Rectal smooth muscle tissue (tissue), 1 donor: Measurements from ENCODE around the gene HSPB3.

Experiments
- H3K27ac ChIP-seq: one replicate; pipeline ENCODE4 v1.7.0; 2013; ENCODE audit warnings: low read depth, low read length, inconsistent platforms
- H3K27me3 ChIP-seq: one replicate; pipeline ENCODE4 v1.7.0; 2013; ENCODE audit warnings: low read length; ENCODE audit not compliant: control insufficient read depth, insufficient read depth
- H3K36me3 ChIP-seq: one replicate; pipeline ENCODE4 v1.7.0; 2013; ENCODE audit warnings: low read length; ENCODE audit not compliant: control insufficient read depth, insufficient read depth
- H3K4me1 ChIP-seq: one replicate; pipeline ENCODE4 v1.7.0; 2013; ENCODE audit warnings: low read length; ENCODE audit not compliant: control insufficient read depth, insufficient read depth
- H3K4me3 ChIP-seq: one replicate; pipeline ENCODE4 v1.7.0; 2013; ENCODE audit warnings: low read length
- H3K9ac ChIP-seq: one replicate; pipeline ENCODE4 v1.7.0; 2013; ENCODE audit warnings: low read length

The HSPB3 gene

GRCh38 chr5:54491326-54491725 lies 35.8 kb downstream of the HSPB3 start:
- Histone ChIP-seq H3K27me3 (no peaks in the 10 kb centered on the region), H3K36me3 (no peaks in the 10 kb centered on the region), H3K4me1 (no peaks in the 10 kb centered on the region)

GRCh38 chr5:54492178-54492577 lies 36.7 kb downstream of the HSPB3 start:
- Histone ChIP-seq H3K36me3 (no peaks in the 10 kb centered on the region), H3K4me3 (no peak overlapping the region), H3K27ac (no peak overlapping the region), H3K4me1 (no peaks in the 10 kb centered on the region), H3K9ac (no peak overlapping the region), H3K27me3 (no peaks in the 10 kb centered on the region)

More at GRCh38 chr5:54491326-54491725, 35.8 kb downstream of the HSPB3 start:
- Histone ChIP-seq H3K4me3 (no peak overlapping the region), H3K27ac (no peak overlapping the region), H3K9ac (no peak overlapping the region)

- Histone ChIP-seq H3K27me3 (no peaks in the 10 kb centered on the region), H3K4me3 (no peak overlapping the region), H3K27ac (no peak overlapping the region), H3K4me1 (no peaks in the 10 kb centered on the region), H3K9ac (no peak overlapping the region), H3K36me3 (no peaks in the 10 kb centered on the region)
Observed at GRCh38 chr5:54495027-54495426, 39.5 kb downstream of the HSPB3 start.
